HFF-Myc (cell line): ENCODE results near the gene SLN.

Experiments
- DNase-seq: peaks from one replicate; pipeline ENCODE4 v3.0.0-alpha.2; 2011; ENCODE audit warnings: low read depth; ENCODE audit errors: extremely low read depth
- H3K4me3 ChIP-seq: replicated peaks from 2 replicates; pipeline ENCODE4 v1.5.1; 2011; ENCODE audit warnings: low read depth, mild to moderate bottlenecking, control low read depth, low read length
- CTCF ChIP-seq: IDR thresholded peaks from 2 replicates; pipeline ENCODE4 v1.5.1; 2012; ENCODE audit warnings: mild to moderate bottlenecking, low read depth, low read length, control low read depth; ENCODE audit errors: missing control alignments

The SLN gene

GRCh38 chr11:107688322-107688918 is 23.4 kb downstream of the SLN start:
- TF ChIP-seq CTCF, result no peak
- no peak overlapping the region for H3K4me3 ChIP-seq
- no peak for DNase-seq

- peak; percentile 58 for TF ChIP-seq CTCF
Measured at GRCh38 chr11:107683807-107684206, 28.0 kb downstream of the SLN start.

DNA sequence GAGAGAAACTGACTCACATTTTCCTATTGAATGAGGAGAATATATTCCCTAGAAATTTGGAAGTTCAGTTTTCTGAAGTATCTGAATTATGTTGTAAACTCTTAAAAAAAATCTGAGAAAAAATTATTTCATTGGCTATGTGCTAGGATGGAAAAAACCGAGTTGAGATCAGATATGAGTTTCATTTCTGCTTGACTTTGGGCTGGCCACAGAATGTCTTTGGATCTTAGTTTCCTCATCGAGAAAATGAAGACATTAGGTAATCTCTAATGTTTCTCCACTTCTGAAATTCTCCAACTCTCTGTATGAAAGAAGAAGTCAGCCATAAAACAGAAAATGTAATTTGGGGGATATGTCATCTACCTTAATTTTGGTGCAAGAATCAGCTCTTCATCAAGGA is 28.8 kb downstream of the SLN start:
- TF ChIP-seq CTCF, result no peak
- no peak for DNase-seq
- H3K4me3 ChIP-seq, result no peak overlapping the region

More at GRCh38 chr11:107683807-107684206, 28.0 kb downstream of the SLN start:
- H3K4me3 ChIP-seq, result no peak overlapping the region
- DNase-seq, result no peak

DNA sequence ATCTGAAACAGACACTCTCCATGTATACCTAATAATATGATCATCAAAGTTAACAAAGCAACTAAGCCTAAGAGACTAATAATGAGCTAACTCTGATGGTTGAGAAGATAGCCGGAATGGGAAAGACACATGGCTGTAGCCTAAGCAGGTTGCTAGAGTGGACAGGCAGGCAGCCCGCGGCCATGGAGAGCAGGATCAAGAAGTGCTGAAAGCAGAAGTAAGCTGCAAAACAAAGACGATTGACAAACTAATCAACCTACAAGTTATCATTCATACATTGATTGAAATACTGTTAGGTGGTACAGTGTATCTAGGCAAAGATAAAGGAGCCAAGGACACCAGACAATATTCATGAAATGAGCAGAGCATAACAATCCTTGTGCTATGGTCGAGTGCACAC is 29.3 kb downstream of the SLN start:
- no peak for TF ChIP-seq CTCF
- no peak overlapping the region for H3K4me3 ChIP-seq
- no peak for DNase-seq

DNA sequence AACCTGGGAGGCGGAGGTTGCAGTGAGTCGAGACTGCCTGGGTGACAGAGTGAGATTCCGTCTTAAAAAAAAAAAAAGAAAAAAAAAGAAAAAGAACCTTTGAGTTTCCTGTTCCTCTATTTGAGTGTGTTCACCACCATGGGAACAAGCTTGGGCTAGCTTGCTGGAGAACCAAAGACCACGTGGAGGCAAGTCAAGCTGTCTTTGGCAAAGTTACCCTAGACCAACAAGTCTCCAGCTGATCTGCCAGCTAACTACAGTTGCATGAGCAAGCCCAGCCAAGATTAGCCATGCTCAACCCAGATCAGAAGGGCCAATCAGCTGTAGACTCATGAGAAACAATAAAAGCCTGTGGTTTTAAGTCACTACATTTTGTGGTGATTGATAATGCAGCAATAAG is 29.7 kb downstream of the SLN start:
- H3K4me3 ChIP-seq, result no peak overlapping the region
- DNase-seq, result no peak
- TF ChIP-seq CTCF, result no peak

- no peak overlapping the region for H3K4me3 ChIP-seq
- TF ChIP-seq CTCF, result no peak
- DNase-seq, result no peak
Measured at GRCh38 chr11:107679255-107680024, 32.4 kb downstream of the SLN start.

- no peak for TF ChIP-seq CTCF
- DNase-seq, result no peak
- no peak overlapping the region for H3K4me3 ChIP-seq
Measured at GRCh38 chr11:107678632-107678971, 33.3 kb downstream of the SLN start.
